Measurements from ENCODE around the gene RFX5. TPM values are rescaled to one million over a fixed set of nuclear protein-coding genes. Genes with fewer than 3 reads are reported as not detected.

RFX5 gene
- total RNA-seq, 1 donor from 2014 or later, result 68.8 TPM

- DNase-seq, result peak; percentile 55
Measured at GRCh38 chr1:151318975-151319374, 28.1 kb downstream of the RFX5 start.

DNA sequence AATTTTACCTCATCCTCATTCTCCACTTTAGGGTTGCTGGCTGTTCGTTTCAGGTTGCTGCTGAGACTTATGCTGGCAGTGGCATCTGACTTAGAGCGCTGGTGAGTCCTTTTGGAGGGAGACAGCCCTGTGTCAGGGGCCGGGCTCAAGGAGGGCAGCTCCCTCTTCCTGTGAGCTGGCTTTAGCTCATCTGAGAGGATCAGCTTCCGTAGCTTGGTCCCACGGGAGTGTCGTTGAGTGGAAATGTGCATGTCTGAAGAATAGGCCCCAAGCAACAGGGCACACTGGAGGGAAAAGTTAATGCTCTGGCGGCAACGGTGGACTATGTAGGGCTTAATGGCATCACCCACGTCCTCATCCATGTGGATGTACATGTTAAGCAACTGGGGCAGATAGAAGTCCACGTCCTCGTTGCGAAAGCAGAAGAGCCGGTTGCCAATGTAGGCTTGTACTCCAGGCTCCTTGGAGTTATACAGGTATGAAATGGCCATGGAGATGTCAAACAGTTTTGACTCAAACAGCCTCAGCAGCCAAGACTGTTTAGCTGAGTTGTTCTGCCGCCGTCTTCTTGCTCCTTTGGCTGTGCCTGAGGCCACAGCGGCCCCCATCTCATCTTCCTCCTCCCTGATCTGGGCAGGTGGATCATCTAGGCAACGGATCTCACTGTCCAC, 31.4 kb downstream of the RFX5 start:
- DNase-seq, result no peak

DNA sequence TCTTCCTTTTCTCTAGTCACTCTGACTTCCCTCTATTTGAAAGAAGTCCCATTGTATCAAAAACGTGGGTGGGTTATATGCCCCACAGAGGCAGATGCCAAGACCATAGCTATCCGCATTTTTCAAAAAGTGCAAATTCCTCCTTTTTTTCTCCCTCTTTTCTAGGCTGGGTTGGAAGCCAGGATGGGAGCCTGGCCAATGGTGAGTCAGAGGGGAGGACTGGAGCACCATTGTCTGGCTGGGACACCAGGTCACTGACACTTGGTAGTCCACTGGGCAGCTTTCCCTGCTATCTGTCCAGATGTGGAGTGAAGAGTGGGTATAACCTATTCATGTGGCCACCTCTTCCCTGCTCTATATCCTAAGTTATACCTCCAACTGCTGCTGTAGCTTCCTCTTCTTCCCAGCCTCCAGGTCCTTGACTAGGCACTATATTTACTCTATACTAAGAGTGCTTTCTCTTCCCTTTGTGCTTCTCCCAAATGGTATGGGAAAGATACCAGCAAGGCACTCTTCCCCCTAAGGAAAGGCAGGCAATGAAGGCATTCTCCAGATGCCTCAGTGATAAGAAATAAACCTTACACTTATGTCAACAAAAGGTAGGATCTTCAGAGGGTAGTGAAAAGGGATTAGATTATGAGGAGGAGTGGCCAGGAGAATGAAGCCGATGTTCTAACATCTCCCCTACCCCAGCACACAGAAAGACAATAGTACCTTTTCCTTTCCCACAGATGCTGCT, 32.7 kb downstream of the RFX5 start:
- peak; percentile 79 for DNase-seq

DNA sequence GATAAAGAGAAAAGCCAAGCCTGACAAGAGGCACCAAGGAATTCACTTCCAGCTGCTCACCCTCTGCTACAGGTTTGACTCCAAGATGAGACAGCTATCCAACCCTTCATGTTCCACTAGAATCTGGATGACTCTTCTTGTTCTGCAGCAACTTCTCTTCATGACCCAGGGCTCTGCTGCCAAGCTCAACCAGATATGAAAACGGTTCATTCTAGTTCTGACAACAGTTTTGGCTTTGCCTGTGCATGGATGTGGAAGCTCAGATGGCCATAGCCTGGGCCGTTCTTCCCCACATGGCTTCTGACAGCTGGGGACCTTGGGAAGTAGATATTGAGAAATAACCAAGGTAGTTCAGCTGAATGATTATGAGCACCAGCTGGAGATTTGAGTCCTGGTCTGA, 33.6 kb downstream of the RFX5 start:
- DNase-seq, result no peak

- DNase-seq, result no peak
Measured at GRCh38 chr1:151312826-151313225, 34.2 kb downstream of the RFX5 start.

GRCh38 chr1:151312411-151312810, 34.6 kb downstream of the RFX5 start:
- DNase-seq, result no peak

DNA sequence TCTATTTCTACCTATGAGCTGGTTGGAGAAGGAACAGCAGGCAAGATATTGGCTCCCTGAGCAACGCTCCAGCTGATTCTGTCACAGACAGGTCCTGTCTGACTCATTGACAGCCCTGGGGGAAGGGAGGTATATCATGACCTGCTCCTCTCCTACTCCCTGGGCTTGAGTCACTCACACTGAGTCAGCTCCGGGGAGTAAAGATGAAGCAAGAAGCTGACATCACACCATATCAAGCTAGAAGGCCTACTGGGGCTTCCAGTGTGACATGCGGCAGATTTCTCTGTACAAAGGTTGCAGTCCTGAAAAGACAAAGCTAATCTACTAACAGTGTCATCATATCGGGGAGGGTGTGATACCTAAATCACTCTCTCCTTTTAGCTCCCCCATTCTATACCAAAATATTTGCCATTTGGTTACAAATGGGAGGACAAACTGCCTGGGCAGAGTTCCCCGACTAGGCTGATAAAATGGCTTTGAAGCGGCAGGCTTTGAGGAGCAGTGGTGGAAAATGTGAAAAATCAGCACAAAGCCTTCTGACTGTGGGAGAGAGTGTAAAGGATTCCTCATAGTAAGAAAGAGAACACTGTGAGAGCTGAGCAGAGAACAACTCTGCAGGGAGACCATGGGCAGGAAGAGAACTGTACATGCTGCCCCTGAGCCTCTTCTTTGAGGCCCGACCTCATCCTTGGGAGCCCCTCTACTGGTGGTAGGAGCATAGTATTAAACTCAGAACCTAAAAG, 35.3 kb downstream of the RFX5 start:
- peak; percentile 95 for DNase-seq

DNA sequence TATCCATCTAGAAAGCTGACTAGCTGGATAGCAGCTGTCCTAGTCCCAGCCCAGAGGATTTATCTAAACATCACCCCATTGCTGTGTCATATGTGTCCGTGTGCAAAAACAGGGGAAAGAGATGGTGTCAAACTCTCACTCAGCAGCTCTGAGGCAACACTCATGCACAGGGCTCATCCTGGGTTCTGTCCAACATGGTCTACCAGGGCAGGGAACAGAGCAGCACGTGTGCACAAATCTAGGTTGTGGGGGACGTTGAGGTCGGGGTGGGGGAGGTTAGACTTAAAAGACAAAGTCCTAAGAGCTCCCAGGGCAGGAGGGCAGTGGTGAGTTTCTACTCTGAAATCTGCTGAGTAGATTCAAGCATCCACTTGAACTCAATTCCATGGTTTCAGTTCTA, 36.0 kb downstream of the RFX5 start:
- no peak for DNase-seq

- DNase-seq, result no peak
Measured at GRCh38 chr1:151309811-151310323, 37.2 kb downstream of the RFX5 start.

GRCh38 chr1:151294742-151295462, 52.1 kb downstream of the RFX5 start:
- DNase-seq, result no peak

- no peak for DNase-seq
Measured at GRCh38 chr1:151293093-151293492, 54.0 kb downstream of the RFX5 start.

DNA sequence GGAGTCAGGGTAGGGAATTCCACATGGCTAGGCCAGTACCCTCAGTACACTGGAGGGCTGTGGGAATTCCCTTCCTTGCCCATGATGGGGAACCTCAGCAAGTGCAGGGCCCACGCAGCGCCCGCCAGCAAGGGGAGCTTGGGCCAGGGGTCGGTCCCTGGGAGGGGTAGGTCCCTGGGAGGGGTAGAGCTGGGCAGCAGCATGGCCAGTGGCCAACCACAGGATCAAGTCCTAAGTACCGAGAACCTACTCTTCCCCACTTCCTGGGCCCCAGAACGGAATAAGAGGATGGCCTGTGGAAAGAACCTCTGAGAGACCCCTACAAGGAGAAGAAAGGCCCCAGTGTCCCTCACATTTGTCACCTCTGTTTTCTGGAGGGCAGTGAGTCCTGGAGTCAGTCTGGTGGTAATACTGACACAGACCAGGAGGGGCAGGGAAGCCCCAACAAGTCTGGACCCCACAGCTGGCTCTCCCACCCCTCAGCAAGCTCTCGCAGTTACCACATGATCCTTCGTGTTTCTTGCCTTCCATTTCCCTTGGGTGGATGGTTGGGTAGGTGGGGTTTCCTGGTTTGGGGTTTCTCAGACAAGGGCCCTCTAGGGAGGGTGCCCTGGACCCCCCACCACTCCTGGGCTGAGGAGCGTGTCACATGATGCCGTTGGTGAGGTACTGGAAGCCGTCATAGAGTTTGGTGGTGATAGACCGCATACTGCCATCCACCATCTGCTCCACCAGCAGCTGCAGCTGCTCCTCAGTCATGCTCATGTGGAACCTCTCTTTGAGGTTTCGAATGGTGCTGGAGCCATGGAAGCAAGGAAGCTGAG, 54.6 kb downstream of the RFX5 start:
- no peak for DNase-seq

DNA sequence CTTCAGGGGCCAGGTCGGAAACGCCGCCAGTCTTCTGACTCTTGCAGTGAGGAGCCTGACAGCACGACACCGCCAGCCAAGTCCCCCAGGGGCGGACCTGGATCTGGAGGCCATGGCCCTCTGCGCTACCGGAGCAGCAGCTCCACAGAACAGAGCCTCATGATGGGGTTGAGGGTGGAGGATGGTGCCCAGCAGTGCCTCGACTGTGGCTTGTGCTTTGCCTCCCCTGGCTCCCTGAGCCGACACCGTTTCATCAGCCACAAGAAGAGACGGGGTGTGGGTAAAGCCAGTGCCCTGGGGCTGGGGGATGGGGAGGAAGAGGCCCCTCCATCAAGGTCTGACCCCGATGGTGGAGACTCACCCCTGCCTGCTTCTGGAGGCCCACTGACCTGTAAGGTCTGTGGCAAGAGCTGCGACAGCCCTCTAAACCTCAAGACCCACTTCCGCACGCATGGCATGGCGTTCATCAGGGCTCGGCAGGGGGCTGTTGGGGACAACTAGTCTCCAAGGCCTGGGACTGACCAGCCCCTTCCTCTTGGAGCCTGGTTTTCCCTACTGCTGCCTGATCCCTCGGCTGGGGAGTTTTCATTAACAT, 56.2 kb downstream of the RFX5 start:
- DNase-seq, result no peak

Other genes starting within 250 kb of the RFX5 start
- gene SEMA6C, start 200.6 kb downstream of the RFX5 start, total RNA-seq, result 21.3 and 33.4 TPM in 2 replicates
- 0.14 TPM in 1 of 2 replicates, not detected in the other for gene TNFAIP8L2, start 190.6 kb downstream of the RFX5 start, total RNA-seq
- gene LYSMD1, start 181.3 kb downstream of the RFX5 start, total RNA-seq, result 3.3 and 5.3 TPM in 2 replicates
- 21.1 and 23.8 TPM in 2 replicates for gene SCNM1, start 181.1 kb downstream of the RFX5 start, total RNA-seq
- gene TMOD4, start 171.3 kb downstream of the RFX5 start, total RNA-seq, result 0.56 TPM in 1 of 2 replicates, not detected in the other
- gene VPS72, start 157.1 kb downstream of the RFX5 start, total RNA-seq, result 46.8 and 64.3 TPM in 2 replicates
- gene PIP5K1A, start 148.7 kb downstream of the RFX5 start, total RNA-seq, result 44.4 and 57.6 TPM in 2 replicates
- 231 and 242 TPM in 2 replicates for gene PSMD4, start 92.5 kb downstream of the RFX5 start, total RNA-seq
- 12.6 and 16.6 TPM in 2 replicates for gene ZNF687, start 65.0 kb downstream of the RFX5 start, total RNA-seq
- gene PI4KB, start 19.8 kb downstream of the RFX5 start, total RNA-seq, result 45.5 and 55.3 TPM in 2 replicates
- gene SELENBP1, start 25.5 kb upstream of the RFX5 start, total RNA-seq, result 5.3 TPM in 2 replicates
- 322 and 414 TPM in 2 replicates for gene PSMB4, start 52.3 kb upstream of the RFX5 start, total RNA-seq
- 20.3 and 26.2 TPM in 2 replicates for gene POGZ, start 112.2 kb upstream of the RFX5 start, total RNA-seq
- gene CGN, start 164.1 kb upstream of the RFX5 start, total RNA-seq, result 0.42 and 2.4 TPM in 2 replicates
- gene TUFT1, start 193.1 kb upstream of the RFX5 start, total RNA-seq, result 6.0 and 8.2 TPM in 2 replicates